HFFc6 (cell line): ENCODE results near the gene ALK. TPM values are rescaled to one million over a fixed set of nuclear protein-coding genes. Genes with fewer than 3 reads are reported as not detected.

Source experiments
- DNase-seq: peaks from one replicate; pipeline ENCODE4 v3.0.0-alpha.2; 2018
- H3K27ac Mint-ChIP-seq: 2 replicates; pipeline ENCODE4 v1.8.0; 2020; ENCODE audit warnings: mild to moderate bottlenecking, mixed read lengths
- H3K27me3 Mint-ChIP-seq: 2 replicates; pipeline ENCODE4 v1.8.0; 2021; ENCODE audit warnings: mild to moderate bottlenecking, moderate library complexity, mixed read lengths; ENCODE audit not compliant: insufficient read depth
- H3K36me3 Mint-ChIP-seq: 2 replicates; pipeline ENCODE4 v1.8.0; 2021; ENCODE audit warnings: low read depth, mixed read lengths
- H3K4me1 Mint-ChIP-seq: 2 replicates; pipeline ENCODE4 v1.8.0; 2020; ENCODE audit warnings: low read depth, mixed read lengths
- H3K4me3 Mint-ChIP-seq: 2 replicates; pipeline ENCODE4 v1.8.0; 2020; ENCODE audit warnings: mild to moderate bottlenecking, moderate library complexity, mixed read lengths
- H3K9me3 Mint-ChIP-seq: 2 replicates; pipeline ENCODE4 v1.8.0; 2020; ENCODE audit warnings: mild to moderate bottlenecking, mixed read lengths
- total RNA-seq, 6 experiments: library from RNA; stranded (reverse); fragmentation: NEBNext Ultra II Directional; extraction: Animal tissue kit (Norgen Biotek cat#: 25700); gene quantifications; 2 replicates in 1 of 6; 3 replicates in 5 of 6; pipeline ENCODE4 v1.2.3, GENCODE V29; 2021
- TF ChIP-seq, protein P1 (sequence below): fragments of 200-600 bp; sonication (generic); IDR thresholded peaks from 2 replicates; pipeline ENCODE4 v1.5.0; 2021; ENCODE audit warnings: antibody characterized with exemption, mild to moderate bottlenecking

Gene ALK
- total RNA-seq, 6 experiments from 2014 or later, result not detected

DNA sequence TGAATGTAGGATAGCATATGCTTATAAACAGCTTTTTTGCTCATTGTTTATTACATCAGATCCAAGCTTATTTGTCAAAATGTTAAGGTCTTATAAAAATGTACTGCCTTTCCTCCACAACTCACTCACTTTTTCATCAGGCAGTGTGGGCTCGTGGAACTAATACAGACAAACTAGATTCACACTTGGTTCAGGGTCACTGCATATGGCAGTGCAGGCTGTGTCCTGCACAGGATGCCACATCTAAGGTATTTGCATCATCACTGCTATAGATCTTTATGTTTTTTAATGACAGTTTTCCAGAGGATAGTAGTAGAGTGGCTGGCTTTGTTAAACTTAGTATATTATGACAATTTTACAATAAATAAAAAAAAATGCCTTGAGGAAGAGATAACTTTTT is 425.2 kb downstream of the ALK start:
- Mint-ChIP-seq H3K36me3 (no peaks in the 10 kb centered on the region), H3K27ac (no peak overlapping the region), H3K4me3 (no peak overlapping the region), H3K9me3 (no peaks in the 10 kb centered on the region), H3K4me1 (no peaks in the 10 kb centered on the region), H3K27me3 (peaks cover 3% of the 10 kb centered on the region; the same call in 1 of the 2 replicates)
- TF ChIP-seq, protein P1, sequence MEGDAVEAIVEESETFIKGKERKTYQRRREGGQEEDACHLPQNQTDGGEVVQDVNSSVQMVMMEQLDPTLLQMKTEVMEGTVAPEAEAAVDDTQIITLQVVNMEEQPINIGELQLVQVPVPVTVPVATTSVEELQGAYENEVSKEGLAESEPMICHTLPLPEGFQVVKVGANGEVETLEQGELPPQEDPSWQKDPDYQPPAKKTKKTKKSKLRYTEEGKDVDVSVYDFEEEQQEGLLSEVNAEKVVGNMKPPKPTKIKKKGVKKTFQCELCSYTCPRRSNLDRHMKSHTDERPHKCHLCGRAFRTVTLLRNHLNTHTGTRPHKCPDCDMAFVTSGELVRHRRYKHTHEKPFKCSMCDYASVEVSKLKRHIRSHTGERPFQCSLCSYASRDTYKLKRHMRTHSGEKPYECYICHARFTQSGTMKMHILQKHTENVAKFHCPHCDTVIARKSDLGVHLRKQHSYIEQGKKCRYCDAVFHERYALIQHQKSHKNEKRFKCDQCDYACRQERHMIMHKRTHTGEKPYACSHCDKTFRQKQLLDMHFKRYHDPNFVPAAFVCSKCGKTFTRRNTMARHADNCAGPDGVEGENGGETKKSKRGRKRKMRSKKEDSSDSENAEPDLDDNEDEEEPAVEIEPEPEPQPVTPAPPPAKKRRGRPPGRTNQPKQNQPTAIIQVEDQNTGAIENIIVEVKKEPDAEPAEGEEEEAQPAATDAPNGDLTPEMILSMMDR, result no peak
- DNase-seq, result no peak

GRCh38 chr2:29495536-29496060 is 425.8 kb downstream of the ALK start:
- Mint-ChIP-seq H3K27ac (no peak overlapping the region), H3K4me1 (no peaks in the 10 kb centered on the region), H3K27me3 (peaks cover 3% of the 10 kb centered on the region; the same call in 1 of the 2 replicates), H3K36me3 (no peaks in the 10 kb centered on the region), H3K4me3 (no peak overlapping the region), H3K9me3 (no peaks in the 10 kb centered on the region)
- no peak for DNase-seq
- TF ChIP-seq, protein P1, result no peak

GRCh38 chr2:29495068-29495467 is 426.3 kb downstream of the ALK start:
- Mint-ChIP-seq H3K4me1 (no peaks in the 10 kb centered on the region), H3K9me3 (no peaks in the 10 kb centered on the region), H3K4me3 (no peak overlapping the region), H3K27me3 (peaks cover 3% of the 10 kb centered on the region; the same call in 1 of the 2 replicates), H3K36me3 (no peaks in the 10 kb centered on the region), H3K27ac (no peak overlapping the region)
- DNase-seq, result no peak
- TF ChIP-seq, protein P1, result no peak

GRCh38 chr2:29492701-29493100 is 428.7 kb downstream of the ALK start:
- no peaks in the 10 kb centered on the region for H3K36me3 Mint-ChIP-seq
- H3K4me3 Mint-ChIP-seq, result no peak overlapping the region
- no peak for DNase-seq
- H3K4me1 Mint-ChIP-seq, result peaks cover 4% of the 10 kb centered on the region; the same call in 1 of the 2 replicates
- H3K27ac Mint-ChIP-seq, result no peak overlapping the region
- H3K9me3 Mint-ChIP-seq, result no peaks in the 10 kb centered on the region
- TF ChIP-seq, protein P1, result no peak
- H3K27me3 Mint-ChIP-seq, result peaks cover 4% of the 10 kb centered on the region

GRCh38 chr2:29490045-29490444 is 431.3 kb downstream of the ALK start:
- Mint-ChIP-seq H3K36me3 (no peaks in the 10 kb centered on the region), H3K27me3 (peaks cover 7% of the 10 kb centered on the region), H3K27ac (no peak overlapping the region), H3K9me3 (no peaks in the 10 kb centered on the region), H3K4me1 (peaks cover 4% of the 10 kb centered on the region; the same call in 1 of the 2 replicates), H3K4me3 (no peak overlapping the region)
- DNase-seq, result no peak
- TF ChIP-seq, protein P1, result no peak

- Mint-ChIP-seq H3K4me3 (no peak overlapping the region), H3K36me3 (no peaks in the 10 kb centered on the region), H3K27me3 (peaks cover 7% of the 10 kb centered on the region)
Measured at GRCh38 chr2:29489568-29489967, 431.8 kb downstream of the ALK start.

More at GRCh38 chr2:29489568-29489967, 431.8 kb downstream of the ALK start:
- TF ChIP-seq, protein P1, result no peak
- H3K4me1 Mint-ChIP-seq, result peaks cover 4% of the 10 kb centered on the region; the same call in 1 of the 2 replicates
- H3K9me3 Mint-ChIP-seq, result no peaks in the 10 kb centered on the region
- no peak overlapping the region for H3K27ac Mint-ChIP-seq
- no peak for DNase-seq
